Suprapubic skin (tissue), 4 donors: ENCODE data around the gene FRMD1. TPM values are rescaled to one million over a fixed set of nuclear protein-coding genes. Genes with fewer than 3 reads are reported as not detected.

Source experiments
- DNase-seq, 2 donors: peaks; one replicate each; pipeline ENCODE4 v3.0.0-alpha.2; 2019; ENCODE audit warnings: low spot score in 2 of 2
- H3K27ac ChIP-seq: fragments of 200-600 bp; sonication (generic); one replicate; pipeline ENCODE4 v1.5.1; 2019
- H3K27me3 ChIP-seq: fragments of 200-600 bp; sonication (generic); one replicate; pipeline ENCODE4 v1.5.1; 2019
- H3K36me3 ChIP-seq: fragments of 200-600 bp; sonication (generic); one replicate; pipeline ENCODE4 v1.5.1; 2019
- H3K4me1 ChIP-seq: fragments of 200-600 bp; sonication (generic); one replicate; pipeline ENCODE4 v1.5.1; 2019
- H3K4me3 ChIP-seq: fragments of 200-600 bp; sonication (generic); one replicate; pipeline ENCODE4 v1.5.1; 2019; ENCODE audit warnings: mild to moderate bottlenecking
- H3K9me3 ChIP-seq: fragments of 200-600 bp; sonication (generic); one replicate; pipeline ENCODE4 v1.5.1; 2019
- EP300 ChIP-seq: sonication (generic); formaldehyde crosslinking; IDR thresholded peaks from one replicate; pipeline ENCODE4 v1.6.1; 2017; ENCODE audit warnings: antibody characterized with exemption
- POLR2A ChIP-seq, 2 donors: fragments of 450-650 bp; IDR thresholded peaks; one replicate each; pipeline ENCODE4 v1.6.1; 2017; ENCODE audit warnings: antibody characterized with exemption in 2 of 2, mild to moderate bottlenecking in 2 of 2, moderate library complexity in 2 of 2
- POLR2AphosphoS5 ChIP-seq, 3 donors: sonication (generic); formaldehyde crosslinking; IDR thresholded peaks; one replicate each; pipeline ENCODE4 v1.6.1; 2017; ENCODE audit warnings: antibody characterized with exemption in 3 of 3
- WGBS: methylation state at CpG from one replicate; pipeline ENCODE4 v1.1.5; 2018; 5-methylcytosine and 5-hydroxymethylcytosine counted together
- total RNA-seq, 4 donors: library from RNA; depleted of rRNA; stranded (reverse); fragments of >200 nt; gene quantifications; one replicate each; pipeline ENCODE4 v1.1.0, GENCODE V29; 2016
- TF ChIP-seq, protein P1 (sequence below), 2 donors: fragments of 200-600 bp in 1 of 2; fragments of 450-650 bp in 1 of 2; sonication (generic) in 1 of 2; IDR thresholded peaks; one replicate each; pipeline ENCODE4 v1.5.1; 2016 to 2019; ENCODE audit warnings: antibody characterized with exemption in 2 of 2, mild to moderate bottlenecking in 1 of 2, moderate library complexity in 1 of 2

Gene FRMD1
- total RNA-seq, 4 donors from 2014 or later = 0.64 to 2.6 (median 1.5) TPM

DNA sequence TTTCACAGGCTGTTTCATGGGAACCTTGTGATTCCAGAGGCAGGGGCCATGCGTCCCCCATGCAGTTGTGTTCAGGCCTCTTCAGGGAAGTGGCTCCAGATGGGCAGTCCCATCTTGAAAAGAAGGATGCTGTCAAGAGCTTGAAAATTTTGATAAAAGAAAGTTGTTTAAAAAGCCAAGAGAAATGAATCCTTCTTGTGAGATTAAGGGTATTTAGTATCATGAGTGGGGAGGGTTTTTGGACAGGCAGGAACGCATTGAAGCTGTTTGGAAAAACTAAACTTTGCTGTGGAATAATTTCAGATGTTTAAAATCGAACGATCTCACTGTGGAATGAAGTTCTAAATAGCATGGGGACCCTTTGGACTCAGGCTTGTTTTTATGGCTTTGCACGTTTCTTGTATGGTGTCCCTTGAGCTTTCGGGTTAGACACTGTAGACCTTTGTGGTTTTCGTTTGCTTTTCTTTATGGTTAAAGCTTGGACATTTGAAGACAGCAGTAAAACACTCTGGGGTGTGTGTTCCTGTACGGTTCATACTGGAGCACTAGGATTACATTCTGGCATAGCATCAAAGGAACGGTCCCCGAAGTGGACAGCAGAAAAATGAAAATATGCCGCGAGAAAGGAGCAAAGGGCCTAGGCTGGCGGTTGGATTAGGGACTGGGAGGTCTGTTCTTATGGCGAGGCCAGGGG lies 63.4 kb downstream of the FRMD1 start:
- no peaks in the 10 kb centered on the region for H3K36me3 ChIP-seq
- TF ChIP-seq POLR2AphosphoS5 (IDR thresholded peaks at IDR 0.05) (no peak), EP300 (no peak), POLR2A (IDR thresholded peaks at IDR 0.05) (no peak)
- TF ChIP-seq, protein P1, sequence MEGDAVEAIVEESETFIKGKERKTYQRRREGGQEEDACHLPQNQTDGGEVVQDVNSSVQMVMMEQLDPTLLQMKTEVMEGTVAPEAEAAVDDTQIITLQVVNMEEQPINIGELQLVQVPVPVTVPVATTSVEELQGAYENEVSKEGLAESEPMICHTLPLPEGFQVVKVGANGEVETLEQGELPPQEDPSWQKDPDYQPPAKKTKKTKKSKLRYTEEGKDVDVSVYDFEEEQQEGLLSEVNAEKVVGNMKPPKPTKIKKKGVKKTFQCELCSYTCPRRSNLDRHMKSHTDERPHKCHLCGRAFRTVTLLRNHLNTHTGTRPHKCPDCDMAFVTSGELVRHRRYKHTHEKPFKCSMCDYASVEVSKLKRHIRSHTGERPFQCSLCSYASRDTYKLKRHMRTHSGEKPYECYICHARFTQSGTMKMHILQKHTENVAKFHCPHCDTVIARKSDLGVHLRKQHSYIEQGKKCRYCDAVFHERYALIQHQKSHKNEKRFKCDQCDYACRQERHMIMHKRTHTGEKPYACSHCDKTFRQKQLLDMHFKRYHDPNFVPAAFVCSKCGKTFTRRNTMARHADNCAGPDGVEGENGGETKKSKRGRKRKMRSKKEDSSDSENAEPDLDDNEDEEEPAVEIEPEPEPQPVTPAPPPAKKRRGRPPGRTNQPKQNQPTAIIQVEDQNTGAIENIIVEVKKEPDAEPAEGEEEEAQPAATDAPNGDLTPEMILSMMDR (IDR thresholded peaks at IDR 0.05) = no peak
- H3K9me3 ChIP-seq = no peaks in the 10 kb centered on the region
- H3K4me1 ChIP-seq = peaks cover 6% of the 10 kb centered on the region
- no peak for DNase-seq
- H3K27ac ChIP-seq = no peak overlapping the region
- WGBS = 78% methylated on average over 14 of the region's 14 CpGs
- peaks cover 10% of the 10 kb centered on the region for H3K27me3 ChIP-seq
- H3K4me3 ChIP-seq = no peak overlapping the region

DNA sequence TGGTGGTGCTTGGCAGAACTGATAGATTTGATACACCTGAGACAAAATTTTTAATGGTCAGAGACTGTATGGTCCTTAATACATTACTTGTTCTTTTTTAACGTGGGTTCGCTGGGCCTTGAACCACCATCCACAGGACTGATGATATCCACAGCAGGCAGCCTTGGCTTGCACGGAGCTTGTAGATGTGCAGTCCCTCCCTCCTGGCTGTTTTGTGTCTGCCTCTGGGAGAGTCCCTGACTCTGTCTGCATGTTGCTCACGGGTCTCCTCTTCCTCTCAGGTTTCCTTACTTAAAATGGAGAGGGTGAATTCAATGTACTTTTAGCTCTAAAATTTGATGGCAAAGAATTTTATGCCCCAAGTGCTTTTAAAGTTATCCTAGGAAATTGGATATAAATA lies 64.0 kb downstream of the FRMD1 start:
- DNase-seq = no peak
- TF ChIP-seq POLR2AphosphoS5 (IDR thresholded peaks at IDR 0.05) = no peak
- Histone ChIP-seq H3K4me3 (no peak overlapping the region), H3K27me3 (peaks cover 10% of the 10 kb centered on the region), H3K27ac (no peak overlapping the region), H3K4me1 (peaks cover 6% of the 10 kb centered on the region), H3K36me3 (no peaks in the 10 kb centered on the region), H3K9me3 (no peaks in the 10 kb centered on the region)
- 83% methylated on average over 4 of the region's 4 CpGs for WGBS

DNA sequence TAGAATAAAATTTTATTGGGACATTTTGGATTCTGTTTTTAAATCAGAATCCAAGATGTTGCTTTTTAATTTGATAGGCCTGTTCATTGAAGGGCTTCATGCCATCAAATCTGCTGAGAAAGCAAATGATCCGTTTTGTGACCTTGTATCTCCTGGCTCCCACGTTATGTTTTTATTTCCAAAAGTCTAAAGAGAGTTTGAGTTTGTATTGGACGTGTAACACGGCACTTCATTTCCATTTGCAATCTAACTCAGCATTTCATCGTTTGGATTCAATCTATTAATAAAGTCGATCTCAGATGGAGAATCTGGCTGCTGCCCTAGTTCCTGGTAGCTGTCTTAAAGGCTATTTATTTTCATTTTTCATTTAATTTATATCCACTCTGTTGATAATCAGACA lies 64.6 kb downstream of the FRMD1 start:
- no peak for DNase-seq
- TF ChIP-seq, protein P1 (IDR thresholded peaks at IDR 0.05) = no peak
- TF ChIP-seq EP300 (no peak), POLR2AphosphoS5 (IDR thresholded peaks at IDR 0.05) (no peak), POLR2A (IDR thresholded peaks at IDR 0.05) (no peak)
- peaks cover 6% of the 10 kb centered on the region for H3K4me1 ChIP-seq
- H3K4me3 ChIP-seq = no peak overlapping the region
- H3K27ac ChIP-seq = no peak overlapping the region
- whole genome bisulfite sequencing = 49% methylated on average over 6 of the region's 6 CpGs
- H3K27me3 ChIP-seq = peaks cover 10% of the 10 kb centered on the region
- no peaks in the 10 kb centered on the region for H3K36me3 ChIP-seq
- no peaks in the 10 kb centered on the region for H3K9me3 ChIP-seq

DNA sequence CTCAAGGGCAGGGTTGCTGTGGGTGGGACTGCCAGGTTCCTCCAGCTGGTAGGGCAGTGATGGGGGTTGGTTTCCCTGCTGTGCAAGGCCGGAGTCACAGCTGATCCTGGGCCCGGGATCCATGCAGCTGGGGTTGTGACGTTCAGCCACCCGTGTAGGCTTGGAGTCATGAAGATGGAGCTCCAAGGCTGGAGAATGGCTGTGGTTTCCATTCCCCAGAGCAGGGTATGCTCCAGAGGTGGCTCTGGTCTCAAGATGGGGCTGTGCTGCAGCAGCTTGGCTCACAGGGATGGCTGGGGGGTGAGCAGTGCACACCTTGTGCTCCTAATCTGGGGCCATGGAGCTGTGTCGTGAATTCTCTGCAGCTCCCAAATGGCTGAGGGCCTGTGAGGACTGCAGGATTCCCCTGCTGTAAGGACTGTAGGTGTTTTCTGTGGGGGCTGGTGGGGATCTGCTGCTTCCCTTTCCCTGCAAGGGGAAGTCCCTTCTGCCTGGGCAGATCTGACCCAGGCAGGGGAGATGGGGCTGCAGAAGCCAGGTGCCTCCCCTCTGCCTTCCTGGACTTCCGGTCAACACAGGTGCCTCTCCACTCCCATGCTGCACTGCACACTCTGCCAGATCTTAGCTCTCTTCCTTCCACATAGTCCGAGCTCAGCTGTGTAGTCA lies 65.6 kb downstream of the FRMD1 start:
- Histone ChIP-seq H3K36me3 (no peaks in the 10 kb centered on the region), H3K4me3 (no peak overlapping the region), H3K4me1 (peaks cover 6% of the 10 kb centered on the region), H3K27me3 (peaks cover 9% of the 10 kb centered on the region), H3K9me3 (no peaks in the 10 kb centered on the region), H3K27ac (no peak overlapping the region)
- TF ChIP-seq, protein P1 (IDR thresholded peaks at IDR 0.05) = no peak
- no peak for TF ChIP-seq POLR2A (IDR thresholded peaks at IDR 0.05)
- TF ChIP-seq POLR2AphosphoS5 (IDR thresholded peaks at IDR 0.05) = no peak
- TF ChIP-seq EP300 = no peak
- DNase-seq = no peak
- WGBS = 90% methylated on average over 3 of the region's 7 CpGs

DNA sequence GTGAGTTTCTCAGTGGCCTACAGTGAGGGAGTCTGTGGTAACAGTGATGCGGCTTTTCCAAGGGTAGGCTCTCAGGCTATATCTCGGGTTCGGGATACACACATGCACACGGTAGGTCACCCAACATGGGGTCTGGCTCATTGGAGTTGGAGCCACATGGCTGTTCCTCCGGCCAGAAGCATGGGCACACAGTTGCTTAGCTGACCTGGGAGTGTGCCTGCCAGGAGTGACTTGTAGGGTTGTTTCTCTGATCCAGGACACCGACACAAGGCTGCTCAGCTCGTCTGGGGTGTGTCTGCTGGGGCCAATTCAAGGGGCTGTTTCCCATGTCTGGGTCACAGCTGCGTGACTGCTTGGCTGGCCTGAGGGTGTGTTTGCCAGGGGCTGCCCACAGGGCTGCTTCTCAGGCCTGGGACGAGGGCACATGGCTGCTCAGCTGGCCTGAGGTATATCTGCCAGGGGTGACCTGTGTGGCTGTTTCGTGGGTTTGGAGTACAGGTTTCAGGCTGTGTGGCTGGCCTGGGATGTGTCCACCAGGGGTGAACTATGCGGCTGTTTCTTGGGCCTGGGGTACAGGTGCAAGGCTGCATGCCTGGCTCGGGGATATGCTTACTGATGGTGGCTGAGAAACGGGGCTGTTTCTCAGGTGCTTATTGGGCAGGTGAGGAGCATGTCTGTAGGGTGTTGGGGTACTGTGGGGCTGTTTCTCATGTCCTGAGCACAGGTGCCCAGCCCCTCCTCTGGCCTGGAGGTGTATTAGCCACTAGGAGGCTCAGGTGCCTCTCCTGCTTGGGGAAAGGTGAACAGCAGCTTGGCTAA lies 66.4 kb downstream of the FRMD1 start:
- H3K36me3 ChIP-seq = no peaks in the 10 kb centered on the region
- TF ChIP-seq, protein P1 (IDR thresholded peaks at IDR 0.05) = no peak
- no peak for TF ChIP-seq POLR2A (IDR thresholded peaks at IDR 0.05)
- no peak for TF ChIP-seq EP300
- TF ChIP-seq POLR2AphosphoS5 (IDR thresholded peaks at IDR 0.05) = no peak
- peaks cover 8% of the 10 kb centered on the region for H3K4me1 ChIP-seq
- H3K27me3 ChIP-seq = peaks cover 6% of the 10 kb centered on the region
- WGBS = 100% methylated on average over 4 of the region's 13 CpGs
- DNase-seq = no peak
- no peaks in the 10 kb centered on the region for H3K9me3 ChIP-seq
- H3K4me3 ChIP-seq = no peak overlapping the region
- no peak overlapping the region for H3K27ac ChIP-seq
